Measurements from ENCODE around the gene MCCD1. TPM values are rescaled to one million over a fixed set of nuclear protein-coding genes. Genes with fewer than 3 reads are reported as not detected.
A peak's percentile ranks its signal among the peaks of the same experiment; 100 is the strongest.
"Not testable (repeated sequence)": the region's sequence is repeated elsewhere in the genome, so short reads cannot be mapped to it uniquely, and the experiment has no call there.

MCCD1 gene
- total RNA-seq, 2 donors from 2014 or later: not detected

GRCh38 chr6:31493875-31494694 is 34.7 kb upstream of the MCCD1 start:
- Histone ChIP-seq H3K4me3 (peak overlapping the region; percentile 53), H3K9ac (ENCODE audit: low read depth in 2 of 2, low read length in 2 of 2) (peak overlapping the region; percentile 70 to 84), H3K4me1 (no peaks in the 10 kb centered on the region), H3K27ac (peak overlapping the region; percentile 66), H3K9me3 (no peaks in the 10 kb centered on the region), H3K27me3 (no peaks in the 10 kb centered on the region), H3K36me3 (no peaks in the 10 kb centered on the region)
- DNase-seq: peak; percentile 92
- intact Hi-C loops (cut with DNase I): loop anchor here (10.0 kb wide), 1 partner anchor 51 kb away; the partner anchor contains the start of genes ATP6V1G2, DDX39B and NFKBIL1
- peak; percentile 73 for TF ChIP-seq CTCF (IDR thresholded peaks at IDR 0.05)

GRCh38 chr6:31495580-31495979 is 33.2 kb upstream of the MCCD1 start:
- no peaks in the 10 kb centered on the region for H3K9me3 ChIP-seq
- intact Hi-C loops (cut with DNase I): loop anchor here (10.0 kb wide), 1 partner anchor 49 kb away; the partner anchor contains the start of genes ATP6V1G2, DDX39B and NFKBIL1
- H3K27me3 ChIP-seq: no peaks in the 10 kb centered on the region
- peak overlapping the region; percentile 53 for H3K4me3 ChIP-seq
- no peaks in the 10 kb centered on the region for H3K4me1 ChIP-seq
- peak overlapping the region; percentile 66 for H3K27ac ChIP-seq
- DNase-seq: no peak
- TF ChIP-seq CTCF (IDR thresholded peaks at IDR 0.05): no peak
- peak overlapping the region in 1 of 2 donors; percentile 70 for H3K9ac ChIP-seq (ENCODE audit: low read depth in 2 of 2, low read length in 2 of 2)
- no peaks in the 10 kb centered on the region for H3K36me3 ChIP-seq

- H3K9ac ChIP-seq (ENCODE audit: low read depth in 2 of 2, low read length in 2 of 2): peak overlapping the region in 1 of 2 donors; percentile 68
- not testable (repeated sequence) for DNase-seq, H3K27ac ChIP-seq, H3K4me1 ChIP-seq, H3K27me3 ChIP-seq, H3K36me3 ChIP-seq, H3K4me3 ChIP-seq, H3K9me3 ChIP-seq
- intact Hi-C loops (cut with DNase I): loop anchor here (10.0 kb wide), 1 partner anchor 48 kb away; the partner anchor contains the start of genes ATP6V1G2, DDX39B and NFKBIL1
These were observed 31.9 kb upstream of the MCCD1 start for GRCh38 chr6:31496826-31497225.

- H3K4me1 ChIP-seq: no peaks in the 10 kb centered on the region
- H3K27me3 ChIP-seq: no peaks in the 10 kb centered on the region
- peak; percentile 91 for DNase-seq
- intact Hi-C loops (cut with DNase I): loop anchor here (10.0 kb wide), 1 partner anchor 47 kb away; the partner anchor contains the start of genes ATP6V1G2, DDX39B and NFKBIL1
- no peaks in the 10 kb centered on the region for H3K36me3 ChIP-seq
- no peak for TF ChIP-seq CTCF (IDR thresholded peaks at IDR 0.05)
- peak within 1 kb of the TSS; percentile 47 to 68 for H3K9ac ChIP-seq (ENCODE audit: low read depth in 2 of 2, low read length in 2 of 2)
- H3K4me3 ChIP-seq: peak within 1 kb of the TSS; percentile 68
- H3K9me3 ChIP-seq: no peaks in the 10 kb centered on the region
- H3K27ac ChIP-seq: peak within 1 kb of the TSS; percentile 62
These were observed 31.0 kb upstream of the MCCD1 start, which contains the start of gene MICB for GRCh38 chr6:31497531-31498476. Gene MICB (plus strand): TSS chr6:31498145. CDS start chr6:31498194, 49 bp downstream.

GRCh38 chr6:31498748-31499147 is 30.0 kb upstream of the MCCD1 start:
- Histone ChIP-seq H3K36me3 (no peaks in the 10 kb centered on the region), H3K9ac (ENCODE audit: low read depth in 2 of 2, low read length in 2 of 2) (peak overlapping the region in 1 of 2 donors; percentile 24), H3K27ac (no peak overlapping the region), H3K4me1 (no peaks in the 10 kb centered on the region), H3K27me3 (no peaks in the 10 kb centered on the region), H3K9me3 (no peaks in the 10 kb centered on the region), H3K4me3 (peak overlapping the region; percentile 68)
- intact Hi-C loops (cut with DNase I): loop anchor here (10.0 kb wide), 1 partner anchor 46 kb away; the partner anchor contains the start of genes ATP6V1G2, DDX39B and NFKBIL1
- no peak for TF ChIP-seq CTCF (IDR thresholded peaks at IDR 0.05)
- DNase-seq: no peak

- not testable (repeated sequence) for H3K36me3 ChIP-seq; H3K4me3 ChIP-seq; DNase-seq; H3K9me3 ChIP-seq; H3K4me1 ChIP-seq; H3K27ac ChIP-seq; H3K27me3 ChIP-seq; H3K9ac ChIP-seq (ENCODE audit: low read depth in 2 of 2, low read length in 2 of 2)
- intact Hi-C loops (cut with DNase I): loop anchor here (10.0 kb wide), 1 partner anchor 45 kb away; the partner anchor contains the start of genes ATP6V1G2, DDX39B and NFKBIL1
These were observed 29.1 kb upstream of the MCCD1 start for GRCh38 chr6:31499648-31500047.

Data from colonic mucosa (tissue), 4 donors.